H1 (cell line): Measurements from ENCODE around the gene SEMA4C. TPM values are rescaled to one million over a fixed set of nuclear protein-coding genes. Genes with fewer than 3 reads are reported as not detected.

Source experiments
- POLR2A ChIP-seq, 2 experiments: IDR thresholded peaks; 1 replicate in 1 of 2; 2 replicates in 1 of 2; pipeline ENCODE4 v1.6.1; 2011; ENCODE audit warnings: low read depth in 2 of 2, low read length in 2 of 2, mild to moderate bottlenecking in 2 of 2; ENCODE audit errors: control extremely low read depth in 1 of 2
- RNF2 ChIP-seq: fragments of 200-900, 300-1000 bp; sonication (generic); IDR thresholded peaks from 2 replicates; pipeline ENCODE4 v1.7.1; 2016; ENCODE audit warnings: borderline replicate concordance, low read depth, mild to moderate bottlenecking, antibody characterized with exemption, low read length; ENCODE audit not compliant: poor library complexity, severe bottlenecking; ENCODE audit errors: missing control alignments
- polyA plus RNA-seq, 7 experiments: library from polyadenylated mRNA; depleted of rRNA in 3 of 7; stranded (reverse) in 5 of 7; unstranded in 2 of 7; fragments of >200 nt in 5 of 7; fragments of 200-250 nt in 2 of 7; gene quantifications; 1 replicate in 5 of 7; 2 replicates in 1 of 7; 4 replicates in 1 of 7; pipeline versions ENCODE4 v1.2.1 to v1.2.3, GENCODE V29; 2011 to 2013; ENCODE audit warnings: missing spikeins in 2 of 7, mixed read lengths in 2 of 7
- total RNA-seq: library from RNA; stranded (reverse); fragmentation: NEBNext Ultra II Directional; extraction: Animal tissue kit (Norgen Biotek cat#: 25700); gene quantifications from 2 replicates; pipeline ENCODE4 v1.2.1, GENCODE V29; 2021

The SEMA4C gene
- total and polyA plus RNA-seq, 2 of the 8 experiments (the other 6 are each of a cell fraction or from before 2014, with no cell fraction given) = 47.5 to 67.3 TPM

DNA sequence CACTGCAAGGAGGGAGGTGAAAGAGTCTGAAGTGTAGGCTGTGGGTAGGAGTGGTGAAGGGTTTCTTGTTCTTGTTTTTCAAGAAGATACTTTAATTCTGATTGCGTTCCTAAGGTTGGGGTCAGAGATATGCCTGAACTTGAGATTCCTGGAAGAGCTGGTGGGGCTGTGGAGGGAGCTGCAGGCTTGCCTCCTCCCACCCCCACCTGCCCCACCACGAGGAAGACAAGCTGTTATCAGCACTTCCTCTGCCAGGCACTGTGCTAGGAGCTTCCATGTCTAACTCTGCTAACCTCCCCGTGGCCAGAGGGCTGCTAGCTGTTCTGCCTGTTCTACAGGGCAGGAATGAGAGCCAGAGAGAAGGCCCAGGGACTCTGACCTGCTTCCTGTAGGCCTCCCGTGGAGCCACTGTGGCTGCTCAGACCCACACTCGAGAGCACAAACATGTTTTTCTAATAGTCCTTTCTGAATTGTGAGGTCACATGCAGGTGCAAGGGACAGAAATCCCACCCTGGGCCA, 39.8 kb downstream of the SEMA4C start (continued):
- TF ChIP-seq POLR2A (IDR thresholded peaks at IDR 0.05; ENCODE audit: control extremely low read depth in 1 of 2, low read depth in 2 of 2, low read length in 2 of 2) (no peak), RNF2 (no peak)
